ENCODE measurements around the gene CSH1. TPM values are rescaled to one million over a fixed set of nuclear protein-coding genes. Genes with fewer than 3 reads are reported as not detected.
"Not testable (repeated sequence)": the region's sequence is repeated elsewhere in the genome, so short reads cannot be mapped to it uniquely, and the experiment has no call there.

CSH1 gene
- total RNA-seq, 1 experiment from 2014 or later: not detected

DNA sequence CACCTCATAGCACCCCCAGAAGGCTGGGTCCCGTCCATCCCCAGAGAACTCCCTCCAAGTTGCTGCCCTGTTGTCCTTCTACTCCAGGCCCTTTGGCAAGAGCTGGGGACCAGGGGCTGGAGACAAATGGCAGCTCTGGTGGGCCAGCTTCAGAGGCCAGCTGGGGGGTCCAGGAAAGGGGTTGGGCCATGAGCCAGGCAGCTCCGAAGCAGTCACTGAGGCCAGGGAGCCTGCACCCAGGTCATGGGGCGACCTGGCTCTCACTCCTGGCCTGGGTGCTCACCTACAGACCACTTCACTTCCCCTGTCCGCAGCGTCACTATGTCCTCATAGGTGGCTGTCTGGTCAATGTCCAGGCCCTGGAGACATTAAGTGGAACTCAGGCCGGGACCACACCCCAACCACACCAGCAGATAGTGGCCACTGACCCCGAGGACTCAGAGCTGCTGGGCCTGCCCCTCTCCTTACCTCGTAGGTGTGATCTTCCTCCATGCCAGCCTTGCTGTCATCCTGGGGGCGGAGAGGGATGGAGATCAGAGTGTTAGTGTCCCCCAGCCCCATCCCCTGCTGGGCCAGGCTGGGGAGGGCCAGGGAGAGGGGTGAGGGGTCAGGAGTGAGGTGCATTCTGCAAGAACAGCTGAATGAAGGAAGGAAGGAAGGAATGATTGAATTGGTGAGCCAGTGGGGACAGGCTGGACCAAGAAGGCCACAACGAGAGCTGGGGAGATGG lies 32.8 kb upstream of the CSH1 start:
- no peak for DNase-seq (ENCODE audit: low spot score)

DNA sequence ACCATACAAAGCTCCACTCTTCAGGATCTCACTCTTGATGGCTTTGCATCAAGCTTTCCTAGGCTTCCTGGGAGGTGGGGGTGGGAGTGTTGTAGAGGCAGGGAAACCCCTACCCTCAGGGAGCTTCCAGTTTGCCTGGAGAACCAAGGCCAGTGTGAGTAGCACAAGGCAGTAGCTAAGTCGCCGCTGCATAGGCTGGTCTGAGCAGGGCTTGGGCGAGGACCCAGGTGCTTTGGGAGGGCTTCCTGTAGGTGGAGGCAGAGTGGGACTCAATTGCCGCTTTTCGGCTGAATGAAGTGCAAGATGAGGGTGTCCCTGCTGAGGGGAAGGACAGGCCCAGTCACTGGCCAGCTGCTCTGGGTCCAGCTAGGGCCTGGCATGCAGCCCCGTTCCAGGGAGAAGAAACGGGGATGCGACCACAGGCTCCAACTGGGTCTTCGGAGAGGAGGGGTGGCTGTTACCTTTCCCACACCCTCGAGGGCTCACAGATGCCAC lies 31.8 kb upstream of the CSH1 start:
- DNase-seq (ENCODE audit: low spot score): no peak

DNA sequence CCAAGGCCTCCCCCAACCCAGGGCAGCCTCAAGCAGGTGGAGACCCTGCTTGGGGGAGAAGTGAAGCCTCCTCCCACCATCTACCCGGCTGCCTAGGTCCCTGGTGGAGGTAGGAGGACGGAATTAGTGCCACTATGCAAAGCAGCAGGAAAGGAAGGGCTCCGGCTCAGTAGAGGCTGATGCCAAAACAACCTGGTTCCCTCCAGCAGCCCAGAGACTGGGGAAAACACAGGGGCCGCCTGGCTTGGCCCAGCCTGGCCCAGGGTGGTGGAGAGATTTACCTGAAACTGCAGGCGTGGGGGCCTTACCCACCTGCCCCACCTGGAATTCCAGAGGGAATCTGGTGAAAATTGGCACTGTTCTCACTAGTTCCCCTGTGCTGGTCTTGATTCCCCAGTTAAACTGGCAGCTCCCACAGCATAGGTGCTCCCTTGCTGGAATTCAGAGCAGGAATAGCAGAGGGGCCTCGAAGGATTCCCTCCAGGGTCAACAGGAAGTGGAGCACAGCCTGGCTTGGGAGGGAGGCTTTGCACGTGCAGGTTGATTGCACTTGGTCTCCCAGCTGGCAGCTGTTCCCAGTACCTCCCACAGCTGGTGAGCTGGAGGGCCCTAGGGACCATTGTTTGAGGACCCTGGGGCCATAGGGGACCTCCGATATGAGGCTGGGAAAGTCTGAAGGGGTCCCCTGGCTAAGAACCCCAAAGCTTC lies 31.2 kb upstream of the CSH1 start:
- DNase-seq (ENCODE audit: low spot score): no peak

DNA sequence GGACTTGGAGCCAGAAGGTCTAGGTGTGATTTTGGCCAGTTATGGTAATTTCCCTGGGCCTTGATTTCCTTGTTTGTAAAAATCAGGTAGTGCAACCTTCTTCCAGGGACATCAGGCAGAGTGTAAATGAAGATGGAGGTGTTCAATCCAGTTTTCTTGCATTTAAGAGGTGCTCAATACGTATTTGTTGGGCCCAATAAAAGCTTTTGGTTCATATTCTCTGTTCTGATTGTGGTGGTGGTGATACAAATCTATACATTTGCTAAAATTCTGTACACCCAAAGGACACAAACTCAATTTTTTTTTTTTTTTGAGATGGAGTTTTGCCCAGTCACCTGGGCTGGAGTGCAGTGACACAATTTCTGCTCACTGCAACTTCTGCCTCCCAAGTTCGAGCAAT lies 29.8 kb upstream of the CSH1 start:
- no peak for DNase-seq (ENCODE audit: low spot score)

DNA sequence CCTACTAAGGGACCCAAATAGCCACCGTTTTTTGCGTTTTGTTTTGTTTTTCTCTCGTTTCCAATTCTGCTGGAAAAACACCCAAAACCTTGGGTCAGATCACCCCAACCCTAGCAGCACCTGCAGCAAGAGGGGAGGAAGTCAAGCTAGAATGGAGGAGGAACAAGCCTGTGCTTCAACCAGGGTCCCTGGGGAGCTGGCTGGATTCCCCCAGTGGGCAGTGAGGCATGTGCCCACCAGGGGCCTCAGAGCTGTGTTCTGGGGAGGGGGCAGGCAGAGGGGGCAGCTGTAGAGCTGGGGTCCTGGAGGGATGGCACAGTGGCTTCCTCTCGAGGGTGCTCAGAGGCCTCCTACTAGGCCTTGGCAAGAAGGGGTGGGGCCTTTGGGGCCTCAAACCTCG lies 29.2 kb upstream of the CSH1 start:
- no peak for DNase-seq (ENCODE audit: low spot score)

DNA sequence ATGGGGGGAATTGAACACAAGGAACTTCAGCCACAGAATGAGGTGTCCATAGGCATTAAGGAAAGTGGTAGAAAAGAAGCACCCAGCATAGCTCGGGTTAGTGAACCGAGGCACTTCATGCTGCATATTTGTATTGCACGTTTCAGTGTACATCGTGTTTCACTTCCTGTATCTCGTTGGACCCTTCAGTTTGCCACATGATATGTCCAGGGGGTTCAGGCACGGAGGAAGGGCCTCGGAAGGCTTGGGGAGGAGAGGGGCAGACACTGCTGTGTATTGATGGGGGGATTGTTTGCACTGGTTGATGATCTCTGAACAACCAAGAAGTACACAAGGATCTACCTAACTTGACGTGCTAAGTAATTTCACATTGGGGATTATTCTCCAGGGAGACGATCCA lies 26.0 kb upstream of the CSH1 start:
- DNase-seq (ENCODE audit: low spot score): not testable (repeated sequence)

DNA sequence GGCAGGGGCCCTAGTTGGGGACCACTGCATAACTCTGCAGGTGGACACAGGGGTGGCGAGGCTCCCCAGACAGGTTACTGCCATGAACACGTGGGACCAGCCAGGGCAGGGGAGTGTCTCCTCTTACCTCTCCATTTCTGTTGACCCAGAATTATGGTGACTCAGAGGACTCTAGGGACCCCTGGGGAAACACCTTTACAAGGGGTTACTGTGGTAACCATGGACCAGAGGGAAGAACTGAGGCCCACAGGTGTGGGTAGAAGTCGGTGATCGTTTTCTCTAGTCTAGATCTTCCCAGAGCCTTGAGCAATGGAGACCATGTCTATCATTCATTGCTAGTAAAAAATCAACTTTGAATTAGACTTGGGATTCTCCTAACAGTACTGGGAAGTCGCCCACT lies 24.4 kb upstream of the CSH1 start:
- not testable (repeated sequence) for DNase-seq (ENCODE audit: low spot score)

DNA sequence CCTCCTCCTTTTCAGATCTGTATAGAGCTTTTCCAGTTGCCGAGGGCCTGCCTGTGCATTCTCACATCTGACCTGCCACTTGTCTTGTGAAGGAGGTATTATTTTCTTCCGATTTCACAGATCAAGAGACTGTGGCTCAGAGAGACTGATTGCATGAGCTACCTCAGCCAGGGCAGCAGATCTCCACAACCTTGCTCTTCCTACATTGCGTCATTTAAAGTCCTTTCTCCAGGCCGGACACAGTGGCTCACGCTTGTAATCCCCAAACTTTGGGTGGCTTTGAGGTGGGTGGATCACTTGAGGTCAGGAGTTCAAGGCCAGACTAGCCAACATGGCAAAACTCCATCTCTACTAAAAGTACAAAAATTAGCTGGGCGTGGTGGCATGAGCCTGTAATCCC lies 23.7 kb upstream of the CSH1 start:
- DNase-seq (ENCODE audit: low spot score): not testable (repeated sequence)

DNA sequence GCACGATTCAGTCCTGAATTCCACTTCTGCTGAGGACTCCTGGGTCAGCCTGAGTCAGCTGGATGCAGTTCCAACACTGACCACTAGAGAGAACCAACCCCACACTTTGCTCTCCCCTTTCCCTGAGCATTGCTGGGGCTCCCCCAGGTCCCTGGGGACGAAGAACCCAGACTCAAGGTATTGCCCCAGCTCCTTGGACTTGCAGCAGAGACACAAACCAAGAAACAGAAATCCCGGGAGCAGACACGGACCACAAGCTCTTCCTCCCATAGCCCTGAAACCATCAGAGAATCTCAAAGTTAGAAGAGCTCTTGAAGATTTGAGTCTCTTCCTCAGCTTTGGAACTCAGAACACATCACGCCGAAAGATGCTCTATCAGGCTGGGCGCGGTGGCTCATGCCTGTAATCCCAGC lies 22.9 kb upstream of the CSH1 start:
- peak; percentile 42 for DNase-seq (ENCODE audit: low spot score)

DNA sequence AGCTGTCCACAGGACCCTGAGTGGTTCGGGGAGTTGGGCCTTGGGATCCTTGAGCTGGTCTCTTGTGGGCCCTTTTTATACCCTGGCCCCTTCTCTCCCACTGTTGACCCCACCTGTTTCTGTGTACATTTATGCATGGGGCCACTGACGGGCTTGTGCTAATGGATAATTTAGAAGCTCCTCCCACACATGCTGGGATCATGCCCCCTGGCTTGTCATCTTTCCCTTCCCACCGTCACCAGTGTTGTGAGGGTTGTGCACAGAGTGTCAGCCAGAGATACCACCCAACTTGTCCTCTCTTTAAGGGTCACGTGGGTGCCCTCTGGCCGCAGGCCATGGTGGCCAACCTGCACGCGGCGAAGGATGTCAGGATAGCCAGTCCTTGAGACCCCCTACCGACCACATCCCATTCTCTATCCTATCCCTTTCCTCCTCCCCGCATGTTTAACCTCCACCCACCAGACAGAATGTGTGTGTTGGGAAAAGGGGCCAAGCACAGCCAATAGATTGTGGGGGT lies 22.5 kb upstream of the CSH1 start, which contains the start of gene GH1:
Gene GH1 (minus strand): TSS at position 51 of the 517 bp plus-strand sequence. CDS start 63 bp downstream, outside the sequence.
- not testable (repeated sequence) for DNase-seq (ENCODE audit: low spot score)

DNA sequence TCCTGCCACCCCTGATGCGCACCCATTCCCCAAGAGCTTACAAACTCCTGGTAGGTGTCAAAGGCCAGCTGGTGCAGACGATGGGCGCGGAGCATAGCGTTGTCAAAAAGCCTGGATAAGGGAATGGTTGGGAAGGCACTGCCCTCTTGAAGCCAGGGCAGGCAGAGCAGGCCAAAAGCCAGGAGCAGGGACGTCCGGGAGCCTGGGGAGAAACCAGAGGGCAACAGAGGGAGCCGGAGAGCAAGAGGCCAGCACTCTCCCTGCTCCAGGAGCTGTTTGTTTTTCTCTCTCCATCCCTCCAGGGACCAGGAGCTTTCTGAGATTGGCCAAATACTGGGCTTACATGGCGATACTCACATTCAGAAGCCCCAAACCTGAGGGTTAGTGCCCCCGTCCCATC lies 21.9 kb upstream of the CSH1 start:
- no peak for DNase-seq (ENCODE audit: low spot score)

DNA sequence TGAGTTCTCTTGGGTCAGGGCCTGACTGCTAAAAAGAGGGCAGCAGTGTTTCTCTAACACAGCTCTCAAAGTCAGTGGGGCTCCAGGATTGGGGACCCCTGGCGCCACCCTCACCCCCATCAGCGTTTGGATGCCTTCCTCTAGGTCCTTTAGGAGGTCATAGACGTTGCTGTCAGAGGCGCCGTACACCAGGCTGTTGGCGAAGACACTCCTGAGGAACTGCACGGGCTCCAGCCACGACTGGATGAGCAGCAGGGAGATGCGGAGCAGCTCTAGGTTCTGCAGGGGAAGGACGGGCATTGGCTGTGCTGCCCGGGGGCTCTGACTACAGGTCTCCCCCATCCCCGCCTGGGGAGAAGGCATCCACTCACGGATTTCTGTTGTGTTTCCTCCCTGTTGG lies 21.3 kb upstream of the CSH1 start:
- no peak for DNase-seq (ENCODE audit: low spot score)

DNA sequence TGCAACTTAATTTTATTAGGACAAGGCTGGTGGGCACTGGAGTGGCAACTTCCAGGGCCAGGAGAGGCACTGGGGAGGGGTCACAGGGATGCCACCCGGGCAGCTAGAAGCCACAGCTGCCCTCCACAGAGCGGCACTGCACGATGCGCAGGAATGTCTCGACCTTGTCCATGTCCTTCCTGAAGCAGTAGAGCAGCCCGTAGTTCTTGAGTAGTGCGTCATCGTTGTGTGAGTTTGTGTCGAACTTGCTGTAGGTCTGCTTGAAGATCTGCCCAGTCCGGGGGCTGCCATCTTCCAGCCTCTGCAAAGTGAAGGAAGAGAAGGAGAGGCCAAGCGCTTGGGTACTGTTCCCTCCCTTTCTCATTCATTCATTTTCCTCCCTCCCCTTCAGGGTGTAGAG lies 20.8 kb upstream of the CSH1 start:
- DNase-seq (ENCODE audit: low spot score): not testable (repeated sequence)

DNA sequence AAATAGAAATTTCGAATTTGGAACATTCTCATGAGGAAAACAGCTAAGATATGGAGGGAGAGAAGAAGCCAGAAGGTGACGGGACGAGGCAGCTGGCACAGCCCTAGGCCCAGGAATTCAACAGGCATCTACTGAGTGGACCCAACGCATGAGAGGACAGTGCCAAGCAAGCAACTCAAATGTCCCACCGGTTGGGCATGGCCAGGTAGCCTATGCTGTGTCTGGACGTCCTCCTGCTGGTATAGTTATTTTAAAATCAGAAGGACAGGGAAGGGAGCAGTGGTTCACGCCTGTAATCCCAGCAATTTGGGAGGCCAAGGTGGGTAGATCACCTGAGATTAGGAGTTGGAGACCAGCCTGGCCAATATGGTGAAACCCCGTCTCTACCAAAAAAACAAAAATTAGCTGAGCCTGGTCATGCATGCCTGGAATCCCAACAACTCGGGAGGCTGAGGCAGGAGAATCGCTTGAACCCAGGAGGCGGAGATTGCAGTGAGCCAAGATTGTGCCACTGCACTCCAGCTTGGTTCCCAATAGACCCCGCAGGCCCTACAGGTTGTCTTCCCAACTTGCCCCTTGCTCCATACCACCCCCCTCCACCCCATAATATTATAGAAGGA lies 20.3 kb upstream of the CSH1 start:
- DNase-seq (ENCODE audit: low spot score): no peak

DNA sequence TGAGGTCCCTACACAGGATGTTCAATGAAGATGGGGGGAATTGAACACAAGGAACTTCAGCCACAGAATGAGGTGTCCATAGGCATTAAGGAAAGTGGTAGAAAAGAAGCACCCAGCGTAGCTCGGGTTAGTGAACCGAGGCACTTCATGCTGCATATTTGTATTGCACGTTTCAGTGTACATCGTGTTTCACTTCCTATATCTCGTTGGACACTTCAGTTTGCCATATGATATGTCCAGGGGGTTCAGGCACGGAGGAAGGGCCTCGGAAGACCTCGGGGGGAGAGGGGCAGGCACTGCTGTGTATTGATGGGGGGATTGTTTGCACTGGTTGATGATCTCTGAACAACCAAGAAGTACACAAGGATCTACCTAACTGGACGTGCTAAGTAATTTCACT lies 19.4 kb upstream of the CSH1 start:
- not testable (repeated sequence) for DNase-seq (ENCODE audit: low spot score)

DNA sequence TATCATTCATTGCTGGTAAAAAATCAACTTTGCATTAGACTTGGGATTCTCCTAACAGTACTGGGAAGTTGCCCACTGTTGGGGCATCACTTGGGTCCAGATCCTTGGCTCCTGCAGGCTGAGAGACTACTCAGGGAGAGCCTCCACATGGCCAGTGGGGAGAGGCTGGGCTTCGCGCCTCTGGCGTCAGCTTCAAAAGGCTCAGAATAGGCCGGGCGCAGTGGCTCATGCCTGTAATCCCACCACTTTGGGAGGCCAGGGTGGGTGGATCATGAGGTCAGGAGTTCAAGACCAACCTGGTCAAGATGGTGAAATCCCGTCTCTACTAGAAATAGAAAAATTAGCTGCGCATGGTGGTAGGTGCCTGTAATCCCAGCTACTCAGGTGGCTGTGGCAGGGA lies 18.1 kb upstream of the CSH1 start:
- no peak for DNase-seq (ENCODE audit: low spot score)

DNA sequence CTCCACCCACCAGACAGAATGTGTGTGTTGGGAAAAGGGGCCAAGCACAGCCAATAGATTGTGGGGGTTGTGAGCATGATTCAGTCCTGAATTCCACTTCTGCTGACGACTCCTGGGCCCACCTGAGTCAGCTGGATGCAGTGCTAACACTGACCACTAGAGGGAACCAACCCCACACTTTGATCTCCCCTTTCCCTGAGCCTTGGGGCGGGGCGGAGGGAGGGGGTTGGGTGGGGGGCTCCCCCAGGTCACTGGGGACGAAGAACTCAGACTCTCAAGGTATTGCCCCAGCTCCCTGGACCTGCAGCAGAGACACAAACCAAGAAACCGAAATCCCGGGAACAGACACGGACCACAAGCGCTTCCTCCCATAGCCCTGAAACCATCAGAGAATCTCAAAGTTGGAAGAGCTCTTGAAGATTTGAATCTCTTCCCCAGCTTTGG lies 15.3 kb upstream of the CSH1 start:
- no peak for DNase-seq (ENCODE audit: low spot score)

DNA sequence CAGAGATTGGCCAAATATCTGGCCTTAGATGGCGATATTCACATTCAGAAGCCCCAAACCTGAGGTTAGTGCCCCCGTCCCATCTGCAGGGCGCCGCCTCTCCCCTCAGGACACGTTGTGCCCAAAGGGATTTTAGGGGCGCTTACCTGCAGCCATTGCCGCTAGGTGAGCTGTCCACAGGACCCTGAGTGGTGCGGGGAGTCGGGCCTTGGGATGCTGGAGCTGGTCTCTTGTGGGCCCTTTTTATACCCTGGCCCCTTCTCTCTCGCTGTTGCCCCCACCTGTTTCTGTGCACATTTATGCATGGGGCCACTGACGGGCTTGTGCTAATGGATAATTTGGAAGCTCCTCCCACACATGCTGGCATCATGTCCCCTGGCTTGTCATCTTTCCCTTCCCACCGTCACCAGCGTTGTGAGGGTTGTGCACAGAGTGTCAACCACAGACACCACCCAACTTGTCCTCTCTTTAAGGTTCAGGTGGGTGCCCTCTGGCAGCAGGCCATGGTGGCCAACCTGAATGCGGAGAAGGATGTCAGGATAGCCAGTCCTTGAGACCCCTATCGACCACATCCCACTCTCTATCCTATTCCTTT lies 14.8 kb upstream of the CSH1 start, which contains the start of gene CSHL1:
Gene CSHL1 (minus strand): TSS at position 218 of the 595 bp plus-strand sequence. CDS start 62 bp downstream, at position 156.
- no peak for DNase-seq (ENCODE audit: low spot score)

DNA sequence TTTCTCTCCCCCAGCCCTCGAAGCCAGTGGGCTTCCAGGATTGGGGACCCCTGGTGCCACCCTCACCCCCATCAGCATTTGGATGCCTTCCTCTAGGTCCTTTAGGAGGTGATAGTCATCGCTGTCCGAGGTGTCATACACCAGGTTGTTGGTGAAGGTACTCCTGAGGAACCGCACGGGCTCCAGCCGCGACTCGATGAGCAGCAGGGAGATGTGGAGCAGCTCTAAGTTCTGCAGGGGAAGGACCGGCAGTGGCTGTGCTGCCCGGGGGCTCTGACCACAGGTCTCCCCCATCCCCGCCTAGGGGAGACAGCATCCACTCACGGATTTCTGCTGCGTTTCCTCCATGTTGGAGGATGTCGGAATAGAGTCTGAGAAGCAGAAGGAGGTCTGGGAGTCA lies 13.7 kb upstream of the CSH1 start:
- no peak for DNase-seq (ENCODE audit: low spot score)

DNA sequence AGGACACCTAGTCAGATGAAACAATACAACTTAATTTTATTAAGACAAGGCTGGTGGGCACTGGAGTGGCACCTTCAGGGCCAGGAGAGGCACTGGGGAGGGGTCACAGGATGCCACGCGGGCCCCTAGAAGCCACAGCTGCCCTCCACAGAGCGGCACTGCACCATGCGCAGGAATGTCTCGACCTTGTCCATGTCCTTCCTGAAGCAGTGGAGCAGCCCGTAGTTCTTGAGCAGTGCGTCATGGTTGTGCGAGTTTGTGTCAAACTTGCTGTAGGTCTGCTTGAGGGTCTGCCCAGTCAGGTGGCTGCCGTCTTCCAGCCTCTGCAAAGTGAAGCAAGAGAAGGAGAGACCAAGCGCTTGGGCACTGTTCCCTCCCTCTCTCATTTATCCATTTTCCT lies 13.2 kb upstream of the CSH1 start:
- DNase-seq (ENCODE audit: low spot score): not testable (repeated sequence)

DNA sequence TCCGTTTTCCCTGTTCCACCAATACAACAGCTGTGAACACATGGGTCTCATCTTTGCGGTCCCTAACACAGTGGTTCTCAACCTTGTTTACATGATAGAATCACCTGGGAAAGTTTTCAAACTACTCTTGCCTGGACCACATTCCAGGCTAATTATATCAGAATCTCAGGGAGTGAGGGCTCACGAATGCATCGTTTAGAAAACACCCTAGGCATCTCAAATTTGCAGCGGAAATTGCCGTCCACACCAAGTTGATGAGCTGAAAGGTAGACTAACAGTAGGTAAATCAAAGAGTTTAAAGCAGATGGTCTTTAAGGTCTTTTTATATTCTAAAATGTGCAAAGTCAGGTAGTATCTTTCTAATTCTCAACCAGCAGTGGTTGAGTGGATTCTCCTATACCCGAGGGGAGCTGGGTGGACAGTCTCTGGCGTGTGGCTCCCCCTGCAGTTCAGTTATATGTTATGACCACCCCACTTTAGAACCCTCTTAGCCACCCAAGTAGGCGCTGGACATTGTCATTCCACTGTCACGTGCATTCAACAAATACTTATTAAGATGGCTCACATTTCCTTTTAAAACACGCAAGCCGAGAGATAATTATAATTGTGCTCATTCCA lies 10.9 kb upstream of the CSH1 start:
- DNase-seq (ENCODE audit: low spot score): not testable (repeated sequence)

Data from H4 (cell line).